HG03469 (cell line): ENCODE measurements around the gene EPAS1.
"Not testable (repeated sequence)": the region's sequence is repeated elsewhere in the genome, so short reads cannot be mapped to it uniquely, and the experiment has no call there.

Source experiments
- ATAC-seq: cut with Tn5 transposase; IDR thresholded peaks from one replicate; pipeline ENCODE4 v1.9.1; 2021; ENCODE audit warnings: mild to moderate bottlenecking, moderate library complexity, moderate number of reproducible peaks; ENCODE audit not compliant: unreplicated experiment

Gene EPAS1

DNA sequence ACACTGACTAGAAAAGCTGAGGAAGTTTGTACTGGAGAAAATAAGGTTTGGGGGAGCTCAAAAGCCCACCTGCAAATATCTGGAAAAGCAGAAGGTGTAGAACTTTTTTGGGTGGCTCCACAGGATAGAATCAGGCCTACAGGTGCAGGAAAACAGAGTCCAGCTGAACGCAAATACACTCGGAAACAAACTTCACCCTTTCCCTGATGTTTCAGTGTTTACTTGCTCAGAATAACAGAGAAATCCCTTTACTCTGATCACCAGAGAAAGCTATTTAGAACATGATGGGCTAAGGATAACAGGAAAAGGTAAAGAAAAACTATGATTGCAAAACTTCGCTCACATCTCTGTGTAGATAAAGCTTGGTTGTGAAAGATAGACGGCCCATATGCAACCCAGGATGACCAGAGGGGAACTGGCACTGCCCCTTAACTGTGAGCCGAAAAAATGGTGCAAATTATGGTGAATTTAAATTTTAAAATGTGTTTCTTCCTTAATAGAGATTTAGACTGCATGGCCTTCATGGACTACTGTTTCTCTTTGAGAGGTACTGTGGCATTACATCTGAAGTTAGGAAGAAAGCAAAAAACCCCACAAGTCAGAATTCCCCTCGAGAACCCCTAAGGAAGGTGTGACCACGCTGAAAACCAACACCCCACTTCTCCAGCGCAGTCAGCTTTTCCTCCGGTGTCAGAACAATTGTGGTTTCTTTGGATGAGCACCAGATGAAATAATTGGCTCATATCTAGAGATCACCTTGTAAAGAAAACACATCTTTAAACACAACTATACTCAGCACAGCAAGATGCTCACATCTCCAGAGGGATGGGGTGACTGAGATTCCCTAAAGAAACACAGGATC is 97.7 kb downstream of the EPAS1 start:
- no peak for ATAC-seq

DNA sequence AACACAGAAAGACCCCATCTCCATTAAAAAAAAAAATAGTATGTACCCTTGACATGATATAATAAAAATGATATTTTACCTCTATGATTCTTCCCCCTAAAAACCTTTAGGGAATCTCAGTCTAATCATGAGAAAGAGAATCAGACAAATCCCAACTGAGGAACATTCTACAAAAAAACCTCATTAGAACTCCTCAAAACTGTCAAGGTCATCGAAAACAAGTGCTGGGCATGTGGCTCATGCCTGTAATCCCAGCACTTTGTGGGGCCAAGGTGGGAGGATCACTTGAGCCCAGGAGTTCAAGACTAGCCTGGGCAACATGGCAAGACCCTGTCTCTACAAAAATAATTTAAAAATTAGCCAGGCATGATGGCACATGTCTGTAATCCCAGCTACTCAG is 98.5 kb downstream of the EPAS1 start:
- not testable (repeated sequence) for ATAC-seq

GRCh38 chr2:46400016-46400415 is 102.8 kb downstream of the EPAS1 start:
- no peak for ATAC-seq

DNA sequence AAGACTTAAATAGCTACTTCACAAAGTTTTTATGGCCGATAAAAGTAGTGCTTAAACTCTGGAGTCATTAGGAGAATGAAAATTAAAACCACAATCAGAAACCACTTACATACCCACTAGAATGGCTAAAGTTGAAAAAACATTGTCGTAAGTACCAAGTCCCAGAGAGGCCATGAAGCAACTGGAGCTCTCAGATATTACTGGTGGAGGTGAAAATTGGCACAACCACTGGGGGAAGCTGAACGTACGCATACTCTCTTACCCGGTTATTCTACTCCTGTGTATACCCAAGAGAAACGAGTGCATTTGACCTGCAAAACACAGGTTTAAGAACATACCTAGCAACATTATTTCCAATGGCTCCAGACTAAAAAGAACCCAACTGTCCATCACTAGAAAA is 105.7 kb downstream of the EPAS1 start:
- ATAC-seq = no peak

DNA sequence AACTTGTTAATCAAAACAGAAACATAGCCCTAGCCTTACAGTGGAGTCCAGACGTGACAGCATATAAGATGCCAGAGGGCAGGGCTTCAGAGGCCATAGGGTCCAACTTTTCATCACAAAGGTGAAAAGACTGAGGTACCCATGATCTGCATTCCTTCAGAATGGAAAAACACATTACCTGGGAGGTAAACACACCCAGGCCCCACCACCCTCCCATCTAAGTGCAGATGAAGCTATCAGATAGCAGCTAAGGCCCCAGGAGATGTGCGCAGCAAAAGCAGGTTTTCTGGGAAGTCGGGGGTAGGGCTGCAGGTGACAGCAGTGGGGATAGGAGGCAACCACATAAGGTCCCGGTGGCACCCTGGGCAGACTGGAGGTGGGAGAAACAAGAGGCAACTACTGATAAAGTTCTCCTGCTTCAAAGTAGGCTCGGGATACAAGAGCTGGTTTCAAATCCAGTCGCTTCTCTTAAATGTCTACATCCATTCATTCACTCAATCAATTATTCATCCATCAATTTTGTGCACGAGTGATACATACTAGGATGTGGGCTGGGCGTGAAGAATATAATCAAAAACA is 107.1 kb downstream of the EPAS1 start:
- ATAC-seq = no peak

- ATAC-seq = no peak
Observed at GRCh38 chr2:46407852-46408455, 110.7 kb downstream of the EPAS1 start.

DNA sequence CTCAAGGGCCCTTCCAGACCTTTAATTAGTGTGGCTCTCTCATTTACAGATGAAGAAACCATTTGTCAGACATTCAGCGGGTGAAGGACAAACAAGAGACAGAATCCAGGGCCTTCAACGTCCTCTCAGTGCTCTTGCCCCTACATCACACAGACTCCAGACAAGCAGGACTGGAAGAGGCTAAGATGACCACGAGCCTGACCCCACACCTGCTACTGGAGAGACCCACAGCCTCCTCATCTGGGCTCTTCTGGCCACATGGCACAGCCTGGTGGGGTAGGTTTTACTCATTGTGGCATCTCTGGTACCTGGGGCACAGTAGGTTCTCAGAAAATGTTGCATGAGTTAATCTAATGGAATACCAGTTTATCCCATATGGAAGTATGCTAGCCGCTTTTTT is 112.5 kb downstream of the EPAS1 start:
- ATAC-seq = no peak

- ATAC-seq = no peak
Observed at GRCh38 chr2:46410273-46411244, 113.4 kb downstream of the EPAS1 start.

- no peak for ATAC-seq
Observed at GRCh38 chr2:46411245-46411641, 114.0 kb downstream of the EPAS1 start.

- no peak for ATAC-seq
Observed at GRCh38 chr2:46411985-46412384, 114.8 kb downstream of the EPAS1 start.

- no peak for ATAC-seq
Observed at GRCh38 chr2:46413111-46413510, 115.9 kb downstream of the EPAS1 start.

GRCh38 chr2:46413631-46414030 is 116.4 kb downstream of the EPAS1 start:
- ATAC-seq = no peak

DNA sequence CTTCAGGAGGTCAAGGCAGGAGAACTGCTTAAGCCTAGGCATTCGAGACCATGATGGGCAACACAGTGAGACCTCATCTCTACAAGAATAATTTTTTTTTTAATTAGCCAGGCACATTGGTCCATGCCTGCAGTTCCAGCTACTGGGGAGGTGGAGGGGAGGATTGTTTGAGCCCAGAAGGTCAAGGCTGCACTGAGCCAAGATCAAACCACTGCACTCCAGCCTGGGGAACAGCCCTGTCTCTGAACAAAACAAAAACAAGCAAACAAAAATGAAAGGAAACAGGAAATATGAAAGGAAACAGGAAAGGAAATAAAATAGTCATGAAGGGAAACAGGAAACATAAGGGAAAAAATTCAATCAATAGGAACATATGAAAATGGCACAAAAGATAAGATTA is 117.5 kb downstream of the EPAS1 start:
- no peak for ATAC-seq

GRCh38 chr2:46416280-46416679 is 119.1 kb downstream of the EPAS1 start:
- no peak for ATAC-seq

GRCh38 chr2:46416739-46417403 is 119.7 kb downstream of the EPAS1 start:
- ATAC-seq = no peak

DNA sequence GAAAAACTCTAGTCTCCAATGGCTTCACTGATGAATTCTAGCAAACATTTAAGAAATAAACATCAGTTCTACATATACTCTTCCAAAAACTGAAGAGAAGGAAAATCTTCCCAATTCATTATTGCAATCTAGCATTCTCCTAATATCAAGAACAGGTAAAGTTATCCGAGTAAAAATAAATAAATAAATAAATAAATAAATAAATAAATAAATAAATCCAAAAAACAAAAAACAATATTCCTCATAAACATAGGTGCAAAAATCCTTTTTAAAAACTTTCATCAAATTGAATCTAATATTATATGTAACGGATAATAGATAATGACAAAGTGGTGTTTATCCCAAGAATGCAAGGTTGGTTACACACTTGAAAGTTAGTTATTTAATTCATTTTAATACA is 123.7 kb downstream of the EPAS1 start:
- no peak for ATAC-seq

DNA sequence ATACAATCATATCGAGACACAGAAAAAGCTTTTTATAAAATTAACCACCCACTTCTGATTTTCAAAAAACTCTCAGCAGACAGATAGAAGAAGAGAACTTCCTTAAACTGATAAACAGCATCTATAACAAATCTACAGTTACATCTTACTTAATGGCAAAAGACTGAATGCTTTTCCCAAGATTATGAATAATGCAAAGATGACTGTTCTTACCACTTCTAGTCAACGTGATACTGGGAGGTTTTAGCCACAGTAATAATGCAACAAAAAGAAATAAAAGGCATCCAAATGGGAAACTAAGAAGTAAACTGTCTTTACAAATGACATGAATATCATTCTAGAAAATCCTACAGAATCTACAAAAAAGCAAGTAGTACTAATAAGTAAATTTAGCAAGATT is 124.2 kb downstream of the EPAS1 start:
- ATAC-seq = no peak

DNA sequence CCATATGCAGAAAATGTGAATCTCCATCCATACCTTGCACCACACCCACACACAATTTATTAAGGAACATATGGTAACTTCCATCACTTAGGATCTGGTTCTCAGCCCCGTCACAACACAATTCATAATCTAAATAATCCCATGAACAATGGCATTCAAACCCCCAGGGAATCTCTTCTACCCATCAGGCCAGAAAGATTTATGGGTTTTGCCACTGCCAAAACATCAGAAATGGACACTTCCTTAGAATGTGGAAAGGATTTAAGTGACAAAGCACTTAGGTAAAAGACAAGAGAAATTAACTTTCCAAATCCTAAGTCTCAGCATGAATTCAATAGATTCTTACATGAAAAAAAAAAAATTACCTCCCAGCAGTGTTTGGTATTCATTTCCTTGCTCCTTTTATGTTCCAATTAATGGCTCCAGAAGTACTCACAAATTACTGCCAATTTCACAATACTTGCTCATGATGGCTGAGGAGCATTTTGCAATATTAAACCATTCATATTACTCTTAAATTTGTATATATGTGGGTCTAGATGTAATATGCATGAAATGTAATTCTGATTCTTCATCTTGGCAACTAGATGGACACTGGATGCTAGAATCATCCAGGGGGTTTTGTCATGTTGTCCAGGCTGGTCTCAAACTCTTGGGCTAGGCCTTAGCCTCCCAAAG is 125.6 kb downstream of the EPAS1 start:
- ATAC-seq = no peak

- ATAC-seq = no peak
Observed at GRCh38 chr2:46424937-46425336, 127.7 kb downstream of the EPAS1 start.

DNA sequence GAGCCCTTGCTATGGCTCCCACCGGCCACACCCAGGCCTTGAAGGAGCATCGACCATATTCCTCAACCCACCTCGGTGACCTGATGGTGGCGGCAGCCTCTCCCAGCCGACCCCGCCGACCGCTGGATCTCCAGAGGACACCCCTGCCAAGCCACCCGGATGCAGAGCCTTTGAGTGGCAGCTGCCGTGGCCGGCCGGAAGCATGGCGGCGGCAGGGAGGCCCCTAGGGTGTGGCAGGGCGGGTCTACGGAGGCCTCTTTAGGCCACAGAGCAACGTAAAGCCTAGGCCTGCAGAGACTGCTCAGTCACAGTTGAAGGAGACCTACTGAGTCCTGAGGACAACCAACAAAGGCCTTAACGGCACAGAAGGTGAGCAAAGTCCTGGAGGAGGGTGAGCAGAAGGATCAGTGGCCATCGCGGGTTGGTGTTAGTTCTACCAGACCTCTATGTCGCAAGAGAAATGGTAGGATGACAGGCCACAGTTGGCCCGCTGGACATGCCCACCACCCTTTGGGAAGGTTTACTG is 131.8 kb downstream of the EPAS1 start:
- no peak for ATAC-seq
